Measurements from ENCODE around the gene MAP3K5.
"Not testable (repeated sequence)": the region's sequence is repeated elsewhere in the genome, so short reads cannot be mapped to it uniquely, and the experiment has no call there.

MAP3K5 gene

GRCh38 chr6:136792095-136792409, 225 bp downstream of the MAP3K5 start:
- no peak for FAIRE-seq

- FAIRE-seq: no peak
These were observed 782 bp downstream of the MAP3K5 start for GRCh38 chr6:136791296-136792094.

- FAIRE-seq: no peak
These were observed 1.6 kb downstream of the MAP3K5 start for GRCh38 chr6:136790411-136791295.

GRCh38 chr6:136789440-136789839, 2.8 kb downstream of the MAP3K5 start:
- not testable (repeated sequence) for FAIRE-seq

- FAIRE-seq: no peak
These were observed 4.0 kb downstream of the MAP3K5 start for GRCh38 chr6:136788069-136788902.

GRCh38 chr6:136787726-136788068, 4.6 kb downstream of the MAP3K5 start:
- FAIRE-seq: no peak

DNA sequence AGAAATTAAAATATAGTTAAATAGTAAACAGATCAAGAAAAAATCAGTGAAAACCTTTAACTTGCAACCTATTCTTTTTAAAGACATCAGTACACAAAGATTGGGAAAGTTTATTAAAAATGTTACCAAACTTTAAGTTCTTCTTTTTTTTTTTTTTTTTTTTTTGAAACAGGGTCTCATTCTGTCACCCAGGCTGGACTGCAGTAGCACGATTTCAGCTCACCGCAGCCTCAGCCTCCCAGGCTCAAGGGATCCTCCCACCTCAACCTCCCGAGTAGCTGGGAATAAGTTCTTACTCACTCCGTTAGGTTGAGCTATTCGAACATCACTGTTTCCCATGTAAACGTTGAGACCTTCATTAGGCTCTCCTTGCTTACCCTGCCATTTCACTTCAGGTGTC, 5.6 kb downstream of the MAP3K5 start:
- no peak for FAIRE-seq

GRCh38 chr6:136784910-136785746, 7.1 kb downstream of the MAP3K5 start:
- no peak for FAIRE-seq

GRCh38 chr6:136784271-136784664, 8.0 kb downstream of the MAP3K5 start:
- FAIRE-seq: no peak

DNA sequence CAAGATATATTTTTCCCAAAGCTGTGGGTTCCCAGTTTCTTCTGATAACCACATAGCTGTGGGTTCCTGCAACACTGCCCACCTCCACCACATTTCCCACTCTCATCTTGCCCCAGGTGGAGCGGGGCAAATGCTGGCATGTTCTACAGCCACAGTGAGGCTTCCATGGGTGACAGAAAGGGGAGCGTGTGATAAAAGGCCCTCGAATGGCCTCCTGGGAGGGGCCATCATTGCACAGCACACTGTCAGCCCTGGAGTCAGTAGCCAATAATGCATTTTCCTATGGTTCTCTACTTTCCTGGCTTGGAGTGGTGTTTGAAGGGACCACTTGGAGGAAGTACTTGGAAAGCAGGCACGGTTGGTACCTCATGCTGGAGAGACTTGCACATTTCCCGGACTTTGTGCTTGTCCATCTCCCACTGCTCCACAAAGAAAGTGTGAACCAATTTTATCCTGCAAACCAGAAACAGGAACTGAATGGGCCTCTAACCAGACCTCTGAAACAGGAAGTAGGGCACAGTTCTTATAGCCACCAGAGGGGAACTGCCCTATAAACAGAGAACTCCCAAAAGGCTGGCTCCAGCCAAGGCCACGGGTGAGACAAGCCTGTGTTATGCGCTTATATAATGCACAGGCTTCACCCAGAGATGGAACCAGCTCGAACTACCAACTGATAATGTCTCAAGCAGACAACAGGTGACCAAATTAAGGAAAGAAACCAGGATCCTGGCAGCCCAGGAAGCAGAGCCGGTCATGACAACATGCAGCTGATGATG, 8.6 kb downstream of the MAP3K5 start:
- no peak for FAIRE-seq

- no peak for FAIRE-seq
These were observed 9.3 kb downstream of the MAP3K5 start for GRCh38 chr6:136783021-136783420.

GRCh38 chr6:136782021-136782770, 10.1 kb downstream of the MAP3K5 start:
- no peak for FAIRE-seq

- no peak for FAIRE-seq
These were observed 11.3 kb downstream of the MAP3K5 start for GRCh38 chr6:136780972-136781371.

DNA sequence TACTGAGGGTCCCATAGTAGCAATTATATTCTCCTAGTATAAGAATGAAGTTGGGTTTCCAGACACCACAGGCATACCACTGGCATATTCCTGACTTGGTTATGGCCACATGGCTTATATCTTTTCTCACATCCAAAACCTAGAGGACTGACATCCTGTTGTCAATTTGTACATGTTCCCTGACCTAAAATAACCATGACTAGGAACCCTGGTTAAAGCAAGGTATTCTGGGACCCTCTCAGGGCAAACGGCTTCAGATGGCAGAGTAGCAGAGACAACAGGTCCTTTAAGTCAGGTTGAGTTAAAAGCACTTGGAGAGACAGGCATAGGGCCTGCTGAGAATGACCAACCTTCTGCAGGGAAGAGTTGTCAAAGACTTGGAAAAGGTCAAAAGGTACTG, 12.6 kb downstream of the MAP3K5 start:
- no peak for FAIRE-seq

DNA sequence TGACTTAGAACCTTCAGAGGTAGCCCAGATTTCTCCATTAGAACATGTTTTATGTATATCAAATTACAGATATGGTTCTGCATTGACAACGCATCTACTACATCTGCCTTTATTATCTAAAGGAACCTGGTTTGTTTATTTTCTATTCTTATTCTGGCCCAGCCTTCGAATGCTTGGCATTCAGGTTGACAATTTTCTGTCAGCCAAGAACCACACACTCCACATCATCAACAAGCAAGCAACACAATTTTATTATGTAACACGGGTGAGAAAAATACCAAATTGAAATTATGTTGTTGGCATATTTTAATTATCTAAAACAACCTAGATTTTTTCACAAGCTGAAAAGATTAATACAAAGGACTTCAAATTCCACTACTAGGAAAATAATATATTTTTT, 14.6 kb downstream of the MAP3K5 start:
- FAIRE-seq: no peak

- FAIRE-seq: no peak
These were observed 16.7 kb downstream of the MAP3K5 start for GRCh38 chr6:136775548-136775947.

- FAIRE-seq: no peak
These were observed 17.2 kb downstream of the MAP3K5 start for GRCh38 chr6:136775081-136775480.

GRCh38 chr6:136774228-136775041, 17.8 kb downstream of the MAP3K5 start:
- no peak for FAIRE-seq

DNA sequence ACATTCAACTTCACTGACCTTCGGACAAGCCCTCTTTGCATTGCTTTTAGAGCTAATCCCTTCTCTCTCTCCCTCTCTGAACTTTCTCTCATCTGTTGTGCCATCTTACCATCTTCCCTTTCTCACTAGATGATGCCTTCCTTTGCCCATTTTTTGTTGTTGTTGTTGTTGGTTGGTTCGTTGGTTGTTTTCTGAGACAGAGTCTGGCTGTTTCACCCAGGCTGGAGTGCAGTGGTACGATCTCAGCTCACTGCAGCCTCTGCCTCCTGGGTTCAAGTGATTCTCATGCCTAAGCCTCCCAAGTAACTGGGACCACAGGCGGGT, 18.8 kb downstream of the MAP3K5 start:
- FAIRE-seq: no peak

Data from TTC549 (cell line).